Measurements from ENCODE around the gene STX8. TPM values are rescaled to one million over a fixed set of nuclear protein-coding genes. Genes with fewer than 3 reads are reported as not detected.

The STX8 gene
- total RNA-seq, 1 donor from 2014 or later = 57.8 TPM

- no peak for TF ChIP-seq CTCF (IDR thresholded peaks at IDR 0.05)
- Histone ChIP-seq H3K9me3 (no peaks in the 10 kb centered on the region), H3K27me3 (ENCODE audit: low read depth) (peaks cover 8% of the 10 kb centered on the region), H3K36me3 (no peaks in the 10 kb centered on the region), H3K4me1 (peaks cover 14% of the 10 kb centered on the region), H3K27ac (no peak overlapping the region), H3K4me3 (no peak overlapping the region)
- intact Hi-C loops (cut with DNase I) = no loop called here
- DNase-seq (no peak), ATAC-seq (no peak)
These were observed 373.1 kb downstream of the STX8 start for GRCh38 chr17:9202532-9202931.

- Histone ChIP-seq H3K4me1 (no peaks in the 10 kb centered on the region), H3K27ac (no peak overlapping the region), H3K36me3 (no peaks in the 10 kb centered on the region), H3K4me3 (no peak overlapping the region), H3K9me3 (no peaks in the 10 kb centered on the region), H3K27me3 (ENCODE audit: low read depth) (peaks cover 3% of the 10 kb centered on the region)
- intact Hi-C loops (cut with DNase I) = no loop called here
- ATAC-seq (no peak), DNase-seq (no peak)
- no peak for TF ChIP-seq CTCF (IDR thresholded peaks at IDR 0.05)
These were observed 374.8 kb downstream of the STX8 start for GRCh38 chr17:9200699-9201359.

Other genes starting within 250 kb of the STX8 start
- 11.0 TPM for gene CFAP52, start 822 bp upstream of the STX8 start, total RNA-seq
- 6.8 TPM for gene USP43, start 69.7 kb upstream of the STX8 start, total RNA-seq
- not detected for gene DHRS7C, start 215.8 kb upstream of the STX8 start, total RNA-seq
- gene GSG1L2, start 246.3 kb upstream of the STX8 start, total RNA-seq = not detected

Measured in lower lobe of right lung (tissue), 2 donors.